H1 (cell line): ENCODE measurements around the gene CRTAC1.

Experiments
- ATF3 ChIP-seq: IDR thresholded peaks from 2 replicates; pipeline ENCODE4 v1.6.1; 2011; ENCODE audit warnings: low read depth, mild to moderate bottlenecking, low read length; ENCODE audit not compliant: insufficient read depth
- CBX8 ChIP-seq: fragments of 300-800, 300-1000 bp; sonication (generic); IDR thresholded peaks from 2 replicates; pipeline ENCODE4 v1.7.1; 2016; ENCODE audit warnings: low read depth, low read length, borderline replicate concordance
- CREB1 ChIP-seq: IDR thresholded peaks from 2 replicates; pipeline ENCODE4 v1.6.1; 2012; ENCODE audit warnings: inconsistent platforms
- CTCF ChIP-seq, 3 experiments: IDR thresholded peaks; 1 replicate in 2 of 3; 2 replicates in 1 of 3; pipeline versions ENCODE4 v1.5.1 to v1.6.1; 2011; ENCODE audit warnings: low read length in 3 of 3, mild to moderate bottlenecking in 3 of 3, inconsistent platforms in 2 of 3, low read depth in 1 of 3, moderate library complexity in 1 of 3; ENCODE audit not compliant: insufficient read depth in 1 of 3; ENCODE audit errors: control extremely low read depth in 1 of 3
- EZH2 ChIP-seq: fragments of 200-600 bp; sonication (generic); IDR thresholded peaks from 2 replicates; pipeline ENCODE4 v1.7.1; 2012; ENCODE audit warnings: low read depth, mild to moderate bottlenecking, moderate library complexity, low read length, inconsistent platforms; ENCODE audit not compliant: severe bottlenecking
- PHF8 ChIP-seq: fragments of 200-600 bp; sonication (generic); conservative IDR thresholded peaks from 2 replicates; pipeline ENCODE4 v1.7.1; 2012; ENCODE audit warnings: low read depth, mild to moderate bottlenecking, inconsistent platforms, low read length, moderate library complexity
- RAD21 ChIP-seq, 2 experiments: IDR thresholded peaks in 1 of 2; conservative IDR thresholded peaks in 1 of 2; 2 replicates each; pipeline ENCODE4 v1.6.1; 2011; ENCODE audit warnings: low read depth in 2 of 2, low read length in 2 of 2, improper control_type of control experiment in 1 of 2, inconsistent platforms in 1 of 2, mild to moderate bottlenecking in 1 of 2, moderate library complexity in 1 of 2
- TCF12 ChIP-seq: IDR thresholded peaks from 2 replicates; pipeline ENCODE4 v1.6.1; 2011; ENCODE audit warnings: low read depth, mild to moderate bottlenecking, low read length
- USF2 ChIP-seq: IDR thresholded peaks from 2 replicates; pipeline ENCODE4 v1.6.1; 2011; ENCODE audit warnings: low read length, improper control_type of control experiment

GRCh38 chr10:97852840-97853405, 177.5 kb downstream of the CRTAC1 start:
- no peak for TF ChIP-seq CTCF (IDR thresholded peaks at IDR 0.05; ENCODE audit: control extremely low read depth in 1 of 3, insufficient read depth in 1 of 3, low read depth in 1 of 3, low read length in 3 of 3)
- TF ChIP-seq PHF8 = no peak
- no peak for TF ChIP-seq EZH2
- no peak for TF ChIP-seq CBX8
- no peak for TF ChIP-seq TCF12
- no peak for TF ChIP-seq USF2
- TF ChIP-seq ATF3 = no peak
- TF ChIP-seq CREB1 = no peak
- TF ChIP-seq RAD21 (IDR thresholded peaks at IDR 0.05 in 1 of 2, conservative IDR thresholded peaks at IDR 0.05 in 1 of 2; ENCODE audit: low read depth in 2 of 2, low read length in 2 of 2) = no peak
